ENCODE measurements around the gene PAF1. TPM values are rescaled to one million over a fixed set of nuclear protein-coding genes. Genes with fewer than 3 reads are reported as not detected.

Gene PAF1
- total and polyA plus RNA-seq, 2 of the 13 experiments (the other 11 are each of a cell fraction or from before 2014, with no cell fraction given), result 30.2 to 31.1 TPM

- no peak for TF ChIP-seq THAP9 (CRISPR knock-in tag; IDR thresholded peaks at IDR 0.05; ENCODE audit: borderline replicate concordance)
- TF ChIP-seq TP53 (CRISPR knock-in tag; conservative IDR thresholded peaks at IDR 0.05), result no peak
- 0 out of 2 replicates have a peak, but pooled peaks have one; percentile 43 for TF ChIP-seq FOXK2 (IDR thresholded peaks at IDR 0.05)
- no peak; the same call in 1 of the 2 replicates for TF ChIP-seq POGZ (CRISPR knock-in tag; IDR thresholded peaks at IDR 0.05)
- TF ChIP-seq SMAD3 (CRISPR knock-in tag; IDR thresholded peaks at IDR 0.05), result peak; percentile 91
- no peak for TF ChIP-seq ZNF382 (CRISPR knock-in tag; IDR thresholded peaks at IDR 0.05; ENCODE audit: borderline replicate concordance)
- TF ChIP-seq ARNT2 (CRISPR knock-in tag; IDR thresholded peaks at IDR 0.05; ENCODE audit: low read depth), result 0 out of 2 replicates have a peak, but pooled peaks have one; percentile 41
- TF ChIP-seq ZNF557 (CRISPR knock-in tag; IDR thresholded peaks at IDR 0.05), result no peak
- TF ChIP-seq, protein P1, sequence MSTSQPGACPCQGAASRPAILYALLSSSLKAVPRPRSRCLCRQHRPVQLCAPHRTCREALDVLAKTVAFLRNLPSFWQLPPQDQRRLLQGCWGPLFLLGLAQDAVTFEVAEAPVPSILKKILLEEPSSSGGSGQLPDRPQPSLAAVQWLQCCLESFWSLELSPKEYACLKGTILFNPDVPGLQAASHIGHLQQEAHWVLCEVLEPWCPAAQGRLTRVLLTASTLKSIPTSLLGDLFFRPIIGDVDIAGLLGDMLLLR (CRISPR knock-in tag; IDR thresholded peaks at IDR 0.05), result no peak
- TF ChIP-seq RBAK (CRISPR knock-in tag; IDR thresholded peaks at IDR 0.05), result no peak
- no peak for TF ChIP-seq EED (CRISPR knock-in tag; IDR thresholded peaks at IDR 0.05)
- no peak; the same call in none of the 2 replicates for TF ChIP-seq HIVEP1 (CRISPR knock-in tag; IDR thresholded peaks at IDR 0.05)
- TF ChIP-seq KLF9 (CRISPR knock-in tag; IDR thresholded peaks at IDR 0.05; ENCODE audit: low read depth), result peak; percentile 82
- peak; percentile 85; the same call in 1 of the 2 replicates for TF ChIP-seq ELF4 (CRISPR knock-in tag; IDR thresholded peaks at IDR 0.05; ENCODE audit: borderline replicate concordance)
- peak; percentile 98 for TF ChIP-seq MYPOP (CRISPR knock-in tag; IDR thresholded peaks at IDR 0.05)
- TF ChIP-seq DMTF1 (CRISPR knock-in tag; IDR thresholded peaks at IDR 0.05), result no peak
- no peak for TF ChIP-seq U2AF2 (IDR thresholded peaks at IDR 0.05; ENCODE audit: low read depth, low read length)
These were observed 21.4 kb upstream of the PAF1 start, which contains the start of gene PLEKHG2 (continued) for GRCh38 chr19:39412100-39412866.

Data from HepG2 (cell line).